Skeletal muscle tissue (tissue), 4 donors: Measurements from ENCODE around the gene GOLGA6B. TPM values are rescaled to one million over a fixed set of nuclear protein-coding genes. Genes with fewer than 3 reads are reported as not detected.
"Not testable (repeated sequence)": the region's sequence is repeated elsewhere in the genome, so short reads cannot be mapped to it uniquely, and the experiment has no call there.

Source experiments
- H3K27ac ChIP-seq: one replicate; pipeline ENCODE4 v1.7.0; 2013; ENCODE audit warnings: mild to moderate bottlenecking, low read depth, low read length, inconsistent platforms
- H3K27me3 ChIP-seq, 3 donors: one replicate each; pipeline ENCODE4 v1.7.0; 2013; ENCODE audit warnings: low read length in 3 of 3; ENCODE audit not compliant: control insufficient read depth in 3 of 3, insufficient read depth in 3 of 3
- H3K36me3 ChIP-seq, 3 donors: one replicate each; pipeline ENCODE4 v1.7.0; 2013; ENCODE audit warnings: low read length in 3 of 3; ENCODE audit not compliant: control insufficient read depth in 3 of 3, insufficient read depth in 3 of 3
- H3K4me1 ChIP-seq, 3 donors: one replicate each; pipeline ENCODE4 v1.7.0; 2013; ENCODE audit warnings: low read length in 3 of 3, mild to moderate bottlenecking in 3 of 3; ENCODE audit not compliant: control insufficient read depth in 3 of 3, insufficient read depth in 3 of 3
- H3K4me3 ChIP-seq, 3 donors: one replicate each; pipeline ENCODE4 v1.7.0; 2013; ENCODE audit warnings: low read length in 3 of 3
- H3K9ac ChIP-seq, 3 donors: one replicate each; pipeline ENCODE4 v1.7.0; 2013; ENCODE audit warnings: low read length in 3 of 3, mild to moderate bottlenecking in 3 of 3, moderate library complexity in 2 of 3, low read depth in 1 of 3
- H3K9me3 ChIP-seq, 3 donors: one replicate each; pipeline ENCODE4 v1.7.0; 2013; ENCODE audit warnings: low read length in 3 of 3; ENCODE audit not compliant: control insufficient read depth in 3 of 3
- total RNA-seq: library from RNA; depleted of rRNA; stranded (reverse); fragments of >200 nt; gene quantifications from one replicate; pipeline ENCODE4 v1.2.3, GENCODE V29; 2014
- donor health status: Osteomylitis.

The GOLGA6B gene
- total RNA-seq, result not detected

GRCh38 chr15:72654397-72654796 is at the start of gene GOLGA6B:
TSS of gene GOLGA6B (plus strand) at chr15:72654697. CDS start at chr15:72654738, 41 bp downstream.
- H3K36me3 ChIP-seq, H3K4me1 ChIP-seq, H3K9ac ChIP-seq, H3K9me3 ChIP-seq, H3K27ac ChIP-seq, H3K27me3 ChIP-seq, H3K4me3 ChIP-seq: not testable (repeated sequence)

DNA sequence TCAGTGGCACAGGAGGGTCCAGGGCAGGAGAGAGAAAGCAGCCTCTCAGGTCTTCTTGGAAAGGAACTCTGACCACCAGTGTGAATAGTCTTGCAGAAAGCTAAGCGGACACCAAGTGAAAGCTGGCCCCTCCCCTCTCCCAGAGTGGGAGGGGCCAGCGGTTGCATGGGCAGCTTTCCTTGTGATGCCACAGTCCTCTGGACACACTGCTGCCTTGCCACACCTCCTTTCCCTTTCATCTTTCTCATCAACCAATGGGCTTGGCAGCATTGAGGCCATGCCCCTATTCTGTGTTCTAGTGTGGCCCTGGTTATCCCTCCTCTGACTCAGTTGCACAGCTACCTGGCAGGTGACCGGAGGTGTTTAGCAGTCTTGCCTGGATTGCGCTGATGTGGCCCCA is 49.7 kb upstream of the GOLGA6B start:
- Histone ChIP-seq H3K4me3 (no peak overlapping the region), H3K9ac (no peak overlapping the region), H3K27ac (no peak overlapping the region), H3K9me3 (no peaks in the 10 kb centered on the region), H3K4me1 (no peaks in the 10 kb centered on the region), H3K27me3 (no peaks in the 10 kb centered on the region), H3K36me3 (peaks cover 0 to 5% (median 4%) of the 10 kb centered on the region in 3 donors)

- not testable (repeated sequence) for H3K4me3 ChIP-seq, H3K27ac ChIP-seq, H3K36me3 ChIP-seq, H3K27me3 ChIP-seq, H3K9me3 ChIP-seq, H3K4me1 ChIP-seq, H3K9ac ChIP-seq
Observed at GRCh38 chr15:72608084-72608483, 46.4 kb upstream of the GOLGA6B start.

DNA sequence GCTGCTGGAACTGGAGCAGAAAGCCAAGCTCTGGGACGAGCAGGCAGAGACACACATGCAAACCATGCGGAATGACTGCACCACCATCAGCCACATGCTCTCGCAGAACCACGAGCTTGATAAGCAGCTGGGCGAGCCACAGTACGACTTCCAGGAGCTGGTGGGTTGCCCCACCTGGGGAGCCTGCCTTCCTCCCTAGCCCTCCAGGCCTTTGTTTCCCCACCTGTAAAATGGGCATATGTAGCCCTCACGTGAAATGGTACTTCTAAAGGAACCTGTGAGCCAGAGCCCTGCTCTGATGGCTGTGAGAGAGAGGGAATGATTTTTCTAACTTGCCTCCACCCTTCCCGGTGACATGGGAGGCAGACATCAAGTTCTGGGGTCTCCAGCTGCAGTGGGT is 44.6 kb upstream of the GOLGA6B start:
- Histone ChIP-seq H3K4me1 (no peaks in the 10 kb centered on the region), H3K4me3 (no peak overlapping the region), H3K27ac (no peak overlapping the region), H3K9me3 (no peaks in the 10 kb centered on the region), H3K27me3 (no peaks in the 10 kb centered on the region), H3K9ac (no peak overlapping the region), H3K36me3 (peaks cover 0 to 6% (median 4%) of the 10 kb centered on the region in 3 donors)

GRCh38 chr15:72612324-72612723 is 42.2 kb upstream of the GOLGA6B start:
- not testable (repeated sequence) for H3K36me3 ChIP-seq, H3K27ac ChIP-seq, H3K9ac ChIP-seq, H3K4me1 ChIP-seq, H3K27me3 ChIP-seq, H3K4me3 ChIP-seq, H3K9me3 ChIP-seq

- Histone ChIP-seq H3K27me3 (no peaks in the 10 kb centered on the region), H3K36me3 (no peaks in the 10 kb centered on the region), H3K9ac (no peak overlapping the region), H3K4me1 (no peaks in the 10 kb centered on the region), H3K4me3 (no peak overlapping the region), H3K27ac (no peak overlapping the region), H3K9me3 (no peaks in the 10 kb centered on the region)
Observed at GRCh38 chr15:72614810-72615532, 39.5 kb upstream of the GOLGA6B start.

DNA sequence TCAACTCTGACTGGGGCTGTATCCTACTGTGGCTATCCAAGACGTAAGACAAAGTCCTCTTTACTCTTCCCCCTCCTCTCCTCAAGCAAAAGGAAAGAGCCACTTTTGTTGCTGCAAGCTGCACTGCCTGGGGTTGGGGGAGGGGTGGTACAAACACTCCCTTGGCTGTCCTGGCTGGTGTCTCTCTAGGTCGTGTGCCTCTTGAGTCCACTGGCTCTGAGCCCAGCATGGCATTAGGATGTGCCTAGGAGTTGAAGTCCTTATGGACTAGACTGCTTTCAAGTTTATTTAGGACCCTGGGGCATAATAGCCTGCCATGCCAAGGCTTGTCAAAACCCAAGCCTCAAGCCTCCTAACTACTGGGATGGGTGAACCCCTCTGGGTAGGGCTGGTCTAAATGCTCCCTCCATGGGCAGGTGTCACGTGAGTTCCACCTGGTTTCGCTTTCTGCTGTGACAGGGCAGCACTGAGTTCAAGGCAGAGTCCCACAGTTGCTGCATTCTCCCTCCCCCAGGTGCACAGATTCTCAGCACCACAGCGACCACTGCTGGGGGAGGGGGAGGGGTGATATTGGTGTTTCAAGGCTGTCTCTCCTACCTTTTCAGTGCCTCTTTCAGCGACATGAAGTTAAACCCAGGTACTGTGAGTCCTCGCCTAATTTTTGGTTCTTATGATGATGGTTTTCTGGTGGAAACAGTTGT is 38.8 kb upstream of the GOLGA6B start:
- H3K9ac ChIP-seq, H3K4me1 ChIP-seq, H3K27ac ChIP-seq, H3K36me3 ChIP-seq, H3K9me3 ChIP-seq, H3K27me3 ChIP-seq, H3K4me3 ChIP-seq: not testable (repeated sequence)

DNA sequence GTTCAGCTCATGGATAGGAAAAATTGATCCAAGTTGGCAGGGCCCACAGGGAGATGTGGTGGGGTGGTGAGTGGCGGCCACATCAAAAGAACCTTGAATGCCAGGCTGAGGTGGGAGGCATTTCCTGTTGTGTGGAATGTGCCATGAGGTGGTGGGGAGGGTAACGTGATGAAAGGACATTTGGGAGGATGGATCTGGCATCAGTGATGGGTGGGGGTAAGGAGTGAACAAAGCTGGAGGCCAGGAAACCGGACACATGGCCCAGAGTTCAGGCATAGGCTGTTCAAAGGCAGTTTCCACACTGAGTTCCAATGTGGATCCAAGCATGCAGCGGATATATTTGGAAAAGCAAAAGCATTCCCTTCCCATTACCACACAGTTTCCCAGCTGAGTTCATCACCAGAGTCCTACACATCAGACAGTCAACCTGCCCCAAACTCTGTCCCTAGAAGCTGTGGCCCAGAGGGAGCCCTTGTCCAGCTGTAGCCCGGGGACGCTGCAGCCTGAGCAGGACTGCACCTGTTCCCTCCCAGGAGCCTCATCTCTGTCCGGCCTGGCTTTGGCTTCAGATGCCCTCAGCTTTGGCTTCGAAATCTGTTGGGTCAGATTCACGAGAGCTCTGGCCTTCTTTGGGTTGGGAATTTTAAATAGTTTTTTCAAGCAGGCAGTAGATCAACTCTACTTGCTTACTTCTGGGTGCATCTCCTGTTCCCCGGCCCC is 37.8 kb upstream of the GOLGA6B start:
- no peaks in the 10 kb centered on the region for H3K9me3 ChIP-seq

DNA sequence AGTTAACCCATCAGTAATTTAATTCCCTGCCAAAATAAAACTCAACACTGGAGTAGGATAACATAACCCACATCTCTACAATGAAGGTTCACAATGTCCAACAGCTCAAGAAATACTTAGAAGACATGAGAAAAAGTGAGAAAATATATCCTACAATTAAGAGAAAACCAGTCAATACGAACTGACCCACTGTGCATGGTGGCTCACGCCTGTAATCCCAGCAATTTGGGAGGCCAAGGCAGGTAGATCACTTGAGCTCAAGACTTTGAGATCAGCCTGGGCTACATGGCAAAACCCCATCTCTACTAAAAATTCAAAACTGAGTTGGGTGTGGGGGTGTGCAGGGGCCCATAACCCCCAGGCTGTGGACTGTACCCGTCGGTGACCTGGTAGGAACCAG is 30.6 kb upstream of the GOLGA6B start:
- not testable (repeated sequence) for H3K9me3 ChIP-seq, H3K36me3 ChIP-seq, H3K9ac ChIP-seq, H3K4me1 ChIP-seq, H3K27me3 ChIP-seq, H3K27ac ChIP-seq, H3K4me3 ChIP-seq

More for the DNA sequence above, 37.8 kb upstream of the GOLGA6B start:
- Histone ChIP-seq H3K4me1 (no peaks in the 10 kb centered on the region), H3K27me3 (no peaks in the 10 kb centered on the region), H3K4me3 (no peak overlapping the region), H3K36me3 (no peaks in the 10 kb centered on the region), H3K27ac (no peak overlapping the region), H3K9ac (no peak overlapping the region)

- H3K9ac ChIP-seq, H3K4me1 ChIP-seq, H3K27ac ChIP-seq, H3K27me3 ChIP-seq, H3K36me3 ChIP-seq, H3K9me3 ChIP-seq, H3K4me3 ChIP-seq: not testable (repeated sequence)
Observed at GRCh38 chr15:72626153-72626552, 28.3 kb upstream of the GOLGA6B start.
